Epithelial cell of esophagus (primary cell): Measurements from ENCODE around the gene DBR1.

Experiments
- DNase-seq: peaks from one replicate; pipeline ENCODE4 v3.0.0; 2010; ENCODE audit warnings: low read depth
- H3K4me3 ChIP-seq: 2 replicates; pipeline ENCODE4 v1.5.1; 2011; ENCODE audit warnings: mild to moderate bottlenecking, low read length, control low read depth
- TF ChIP-seq, protein P1 (sequence below): IDR thresholded peaks from 2 replicates; pipeline ENCODE4 v1.5.1; 2011; ENCODE audit warnings: low read depth, mild to moderate bottlenecking, low read length, control low read depth, inconsistent platforms; ENCODE audit not compliant: insufficient read depth; ENCODE audit errors: missing control alignments

Gene DBR1

GRCh38 chr3:138174421-138175131 lies at the start of gene DBR1:
DBR1 (minus strand) TSS chr3:138174921; CDS start chr3:138174795, 126 bp downstream.
- H3K4me3 ChIP-seq, result peak within 1 kb of the TSS; percentile 84
- peak; percentile 86 for DNase-seq
- TF ChIP-seq, protein P1, sequence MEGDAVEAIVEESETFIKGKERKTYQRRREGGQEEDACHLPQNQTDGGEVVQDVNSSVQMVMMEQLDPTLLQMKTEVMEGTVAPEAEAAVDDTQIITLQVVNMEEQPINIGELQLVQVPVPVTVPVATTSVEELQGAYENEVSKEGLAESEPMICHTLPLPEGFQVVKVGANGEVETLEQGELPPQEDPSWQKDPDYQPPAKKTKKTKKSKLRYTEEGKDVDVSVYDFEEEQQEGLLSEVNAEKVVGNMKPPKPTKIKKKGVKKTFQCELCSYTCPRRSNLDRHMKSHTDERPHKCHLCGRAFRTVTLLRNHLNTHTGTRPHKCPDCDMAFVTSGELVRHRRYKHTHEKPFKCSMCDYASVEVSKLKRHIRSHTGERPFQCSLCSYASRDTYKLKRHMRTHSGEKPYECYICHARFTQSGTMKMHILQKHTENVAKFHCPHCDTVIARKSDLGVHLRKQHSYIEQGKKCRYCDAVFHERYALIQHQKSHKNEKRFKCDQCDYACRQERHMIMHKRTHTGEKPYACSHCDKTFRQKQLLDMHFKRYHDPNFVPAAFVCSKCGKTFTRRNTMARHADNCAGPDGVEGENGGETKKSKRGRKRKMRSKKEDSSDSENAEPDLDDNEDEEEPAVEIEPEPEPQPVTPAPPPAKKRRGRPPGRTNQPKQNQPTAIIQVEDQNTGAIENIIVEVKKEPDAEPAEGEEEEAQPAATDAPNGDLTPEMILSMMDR, result no peak

- H3K4me3 ChIP-seq, result no peak overlapping the region
- no peak for DNase-seq
These were observed 48.2 kb upstream of the DBR1 start for GRCh38 chr3:138222942-138223287.

GRCh38 chr3:138222131-138222941 lies 47.6 kb upstream of the DBR1 start:
- no peak overlapping the region for H3K4me3 ChIP-seq

More at GRCh38 chr3:138222942-138223287, 48.2 kb upstream of the DBR1 start:
- TF ChIP-seq, protein P1, result no peak

DNA sequence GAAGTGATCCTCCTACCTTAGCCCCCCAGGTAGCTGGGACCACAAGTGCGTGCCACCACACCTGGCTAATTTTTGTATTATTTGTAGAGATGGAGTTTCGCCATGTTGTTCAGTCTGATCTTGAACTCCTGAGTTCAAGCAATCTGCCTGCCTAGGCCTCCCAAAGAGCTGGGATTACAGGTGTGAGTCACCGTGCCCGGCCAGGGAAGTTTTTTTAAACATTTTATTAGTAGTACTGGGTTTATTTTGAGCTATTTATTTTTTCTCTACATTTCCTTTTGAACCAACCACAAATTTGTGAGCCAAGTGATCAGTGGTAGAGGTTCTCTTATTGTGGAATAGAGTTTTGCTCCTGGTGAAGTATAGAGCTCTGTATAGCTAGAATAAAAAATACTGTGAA lies 46.1 kb upstream of the DBR1 start:
- H3K4me3 ChIP-seq, result no peak overlapping the region
- peak; percentile 16 for DNase-seq
- TF ChIP-seq, protein P1, result no peak

More at GRCh38 chr3:138222131-138222941, 47.6 kb upstream of the DBR1 start:
- TF ChIP-seq, protein P1, result no peak
- no peak for DNase-seq

- TF ChIP-seq, protein P1, result no peak
- no peak for DNase-seq
- H3K4me3 ChIP-seq, result no peak overlapping the region
These were observed 45.5 kb upstream of the DBR1 start for GRCh38 chr3:138220242-138220641.

- DNase-seq, result peak; percentile 9
- TF ChIP-seq, protein P1, result no peak
These were observed 44.5 kb upstream of the DBR1 start for GRCh38 chr3:138219255-138219654.

More at GRCh38 chr3:138219255-138219654, 44.5 kb upstream of the DBR1 start:
- no peak overlapping the region for H3K4me3 ChIP-seq
